Measurements from ENCODE around the gene NFIB.

Gene NFIB

DNA sequence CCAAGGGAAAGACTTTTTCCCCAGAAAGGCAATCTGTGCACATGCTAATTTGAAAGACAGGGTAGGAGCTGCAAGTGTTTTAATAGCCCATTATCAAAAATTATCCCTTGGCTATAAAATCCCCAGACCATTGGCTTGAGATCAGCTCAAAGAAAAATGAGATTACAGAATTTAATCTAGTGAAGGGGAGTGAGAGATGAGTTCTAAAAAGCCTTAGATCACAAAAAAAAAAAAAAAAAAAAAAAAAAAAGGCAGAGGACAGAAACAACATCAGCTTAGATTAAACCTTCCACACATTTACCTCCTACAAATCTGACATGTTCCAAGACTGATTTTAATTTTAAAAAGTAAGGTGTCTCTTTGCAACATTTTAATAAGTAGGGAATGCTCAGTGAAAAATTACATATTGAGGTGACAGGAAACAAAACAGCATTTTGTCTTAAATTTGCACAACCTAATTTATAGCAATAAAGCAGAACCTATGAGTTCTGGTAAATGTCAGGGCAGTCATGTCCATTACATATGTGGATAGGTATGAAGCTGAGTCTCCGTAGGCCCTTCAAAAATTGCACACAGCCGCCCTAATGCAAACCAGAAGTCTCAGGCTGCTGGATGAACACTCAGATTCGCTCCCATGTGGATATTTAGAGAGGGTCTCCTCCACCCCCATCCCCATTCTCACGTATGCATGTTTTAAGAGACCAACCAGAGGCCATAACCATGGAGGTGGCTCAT is 43.4 kb downstream of the NFIB start:
- TF ChIP-seq, protein P1, sequence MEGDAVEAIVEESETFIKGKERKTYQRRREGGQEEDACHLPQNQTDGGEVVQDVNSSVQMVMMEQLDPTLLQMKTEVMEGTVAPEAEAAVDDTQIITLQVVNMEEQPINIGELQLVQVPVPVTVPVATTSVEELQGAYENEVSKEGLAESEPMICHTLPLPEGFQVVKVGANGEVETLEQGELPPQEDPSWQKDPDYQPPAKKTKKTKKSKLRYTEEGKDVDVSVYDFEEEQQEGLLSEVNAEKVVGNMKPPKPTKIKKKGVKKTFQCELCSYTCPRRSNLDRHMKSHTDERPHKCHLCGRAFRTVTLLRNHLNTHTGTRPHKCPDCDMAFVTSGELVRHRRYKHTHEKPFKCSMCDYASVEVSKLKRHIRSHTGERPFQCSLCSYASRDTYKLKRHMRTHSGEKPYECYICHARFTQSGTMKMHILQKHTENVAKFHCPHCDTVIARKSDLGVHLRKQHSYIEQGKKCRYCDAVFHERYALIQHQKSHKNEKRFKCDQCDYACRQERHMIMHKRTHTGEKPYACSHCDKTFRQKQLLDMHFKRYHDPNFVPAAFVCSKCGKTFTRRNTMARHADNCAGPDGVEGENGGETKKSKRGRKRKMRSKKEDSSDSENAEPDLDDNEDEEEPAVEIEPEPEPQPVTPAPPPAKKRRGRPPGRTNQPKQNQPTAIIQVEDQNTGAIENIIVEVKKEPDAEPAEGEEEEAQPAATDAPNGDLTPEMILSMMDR (IDR thresholded peaks at IDR 0.05; ENCODE audit: borderline replicate concordance, insufficient read depth, low read depth, low read length) = no peak
- H3K4me3 ChIP-seq (ENCODE audit: low read depth, low read length) = no peak overlapping the region

DNA sequence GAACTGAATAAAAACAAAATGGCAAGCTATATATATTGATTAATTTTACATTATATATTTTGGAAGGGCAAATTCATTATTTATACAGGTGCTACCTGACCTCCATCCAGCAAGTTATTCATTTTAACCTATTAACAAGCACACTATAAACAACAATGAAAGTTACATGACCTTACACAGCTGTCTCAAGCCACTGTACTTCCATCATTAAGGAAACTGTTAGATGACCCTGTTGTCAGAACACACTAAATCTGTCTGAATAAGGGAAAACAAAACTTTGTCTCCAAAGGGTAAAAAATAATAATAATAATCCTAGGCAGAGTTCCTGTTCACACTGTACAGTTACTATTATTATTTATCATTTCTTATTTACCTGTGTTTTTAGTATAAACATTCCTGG is 44.0 kb downstream of the NFIB start:
- no peak overlapping the region for H3K4me3 ChIP-seq (ENCODE audit: low read depth, low read length)
- TF ChIP-seq, protein P1 (IDR thresholded peaks at IDR 0.05; ENCODE audit: borderline replicate concordance, insufficient read depth, low read depth, low read length) = no peak

DNA sequence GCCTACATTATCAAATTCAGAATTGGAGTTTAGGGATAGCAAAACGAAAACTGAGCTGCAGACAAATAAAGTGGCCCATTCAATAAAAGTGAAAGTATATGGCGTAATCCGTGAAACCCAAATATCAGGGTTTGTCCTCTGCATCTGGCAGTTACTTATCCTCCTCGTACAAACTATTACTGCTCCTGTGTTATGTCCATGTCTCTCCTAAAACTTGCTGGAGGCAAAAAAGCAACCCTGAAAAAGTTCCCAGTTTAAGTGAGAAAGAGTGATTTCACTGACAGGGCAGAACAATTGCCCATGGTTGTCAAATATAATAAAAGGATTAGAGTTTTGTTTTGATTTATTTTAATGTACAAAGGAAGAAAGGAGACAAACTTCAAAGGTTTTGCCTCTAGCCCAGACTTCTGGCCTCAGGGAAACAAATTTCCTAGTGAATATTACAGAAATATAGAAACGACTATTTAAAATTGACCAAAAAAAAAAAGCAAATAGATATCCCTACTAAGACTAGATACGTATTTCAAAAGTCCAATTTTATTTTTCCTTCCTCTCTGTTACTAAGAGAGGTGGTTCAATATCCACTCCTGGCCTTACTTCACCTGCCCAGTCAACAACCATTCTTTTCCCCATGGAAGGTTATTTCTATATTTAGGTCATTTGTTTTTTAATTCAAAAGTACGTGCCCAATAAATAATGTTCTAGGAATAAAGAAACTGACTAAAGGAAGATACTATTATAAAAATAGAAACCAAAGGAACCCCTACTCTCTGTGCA is 50.0 kb downstream of the NFIB start:
- TF ChIP-seq, protein P1 (IDR thresholded peaks at IDR 0.05; ENCODE audit: borderline replicate concordance, insufficient read depth, low read depth, low read length) = no peak
- H3K4me3 ChIP-seq (ENCODE audit: low read depth, low read length) = no peak overlapping the region

DNA sequence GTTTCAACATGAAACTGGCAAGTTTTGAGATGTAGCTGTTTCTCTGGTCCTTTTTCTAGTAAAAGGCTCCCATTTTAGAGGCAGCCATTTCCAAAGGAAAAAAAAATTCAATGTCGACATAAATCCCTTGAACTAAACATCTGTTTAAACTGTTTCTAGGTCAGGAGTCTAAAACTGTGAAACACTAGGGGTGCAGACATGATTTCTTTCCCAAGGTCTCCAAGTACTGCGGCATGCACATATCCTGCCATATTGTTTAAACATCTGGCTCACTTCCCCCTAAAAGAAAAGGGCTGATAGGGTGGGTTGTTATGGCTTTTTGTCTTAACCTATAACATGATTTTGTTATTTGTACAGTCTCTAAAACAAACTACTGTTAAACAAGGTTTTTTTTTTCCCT is 51.1 kb downstream of the NFIB start:
- TF ChIP-seq, protein P1 (IDR thresholded peaks at IDR 0.05; ENCODE audit: borderline replicate concordance, insufficient read depth, low read depth, low read length) = no peak
- H3K4me3 ChIP-seq (ENCODE audit: low read depth, low read length) = no peak overlapping the region

DNA sequence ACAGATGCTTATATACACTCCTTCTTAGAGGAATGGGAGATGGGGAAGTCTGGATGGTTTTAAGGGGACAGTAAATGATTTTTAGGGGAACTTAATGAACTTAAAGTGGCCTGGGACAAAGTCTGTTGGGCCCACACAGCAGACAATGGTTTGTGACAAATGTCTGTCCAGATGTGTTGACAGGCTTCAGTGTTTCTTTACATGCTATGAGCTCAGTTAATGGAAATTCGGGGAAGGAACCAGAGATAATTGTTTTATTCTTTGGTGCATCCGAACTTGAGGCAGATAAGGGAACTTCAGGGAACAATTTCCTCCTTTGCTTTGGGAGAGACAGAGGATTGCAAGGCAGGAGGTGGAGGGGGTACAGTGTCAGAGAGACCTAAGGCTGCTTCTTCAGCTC is 52.3 kb downstream of the NFIB start:
- TF ChIP-seq, protein P1 (IDR thresholded peaks at IDR 0.05; ENCODE audit: borderline replicate concordance, insufficient read depth, low read depth, low read length) = no peak
- no peak overlapping the region for H3K4me3 ChIP-seq (ENCODE audit: low read depth, low read length)

DNA sequence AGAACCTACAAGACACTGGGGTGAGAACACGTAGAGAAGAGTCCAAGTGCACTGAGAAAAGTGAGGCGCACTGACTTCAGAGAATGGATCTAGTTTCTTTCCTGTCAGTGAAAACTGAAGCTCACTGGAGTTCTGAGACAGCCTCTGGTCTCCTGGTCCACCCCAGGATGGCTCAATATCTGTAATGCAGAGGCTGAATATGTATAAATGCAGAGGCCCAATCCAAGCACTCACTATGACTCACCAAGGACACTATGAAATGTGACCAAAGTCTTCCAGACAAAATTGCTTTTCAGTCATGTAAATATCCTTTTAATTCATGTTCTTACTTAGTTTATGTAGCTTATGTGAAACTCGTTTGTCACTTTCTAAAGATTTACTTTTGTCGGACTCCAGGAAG is 53.8 kb downstream of the NFIB start:
- TF ChIP-seq, protein P1 (IDR thresholded peaks at IDR 0.05; ENCODE audit: borderline replicate concordance, insufficient read depth, low read depth, low read length) = no peak
- no peak overlapping the region for H3K4me3 ChIP-seq (ENCODE audit: low read depth, low read length)
